IPS DF 19.7 (cell line): ENCODE results near the gene GJB1.
"Not testable (repeated sequence)": the region's sequence is repeated elsewhere in the genome, so short reads cannot be mapped to it uniquely, and the experiment has no call there.

ENCODE experiments used
- DNase-seq: peaks from one replicate; pipeline ENCODE4 v3.0.0-alpha.2; 2013; ENCODE audit warnings: low read depth, low spot score

GJB1 gene

DNA sequence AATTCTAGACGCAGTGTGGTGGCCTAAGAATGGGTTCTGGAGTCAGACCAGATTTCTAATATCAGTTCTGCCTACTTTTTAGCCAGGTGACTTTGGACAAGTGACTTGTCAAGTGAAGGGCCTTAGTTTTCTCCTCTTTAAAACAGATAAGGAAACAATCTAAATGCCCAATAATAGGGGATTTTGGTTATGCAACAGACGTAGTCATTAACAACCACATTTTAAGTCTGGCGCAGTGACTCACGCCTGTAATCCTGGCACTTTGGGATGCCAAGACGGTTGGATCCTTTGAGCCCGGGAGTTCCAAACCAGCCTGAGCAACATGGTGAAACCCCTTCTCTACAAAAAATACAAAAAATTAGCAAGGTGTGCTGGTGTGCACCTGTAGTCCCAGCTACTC is 33.0 kb downstream of the GJB1 start:
- DNase-seq, result no peak

DNA sequence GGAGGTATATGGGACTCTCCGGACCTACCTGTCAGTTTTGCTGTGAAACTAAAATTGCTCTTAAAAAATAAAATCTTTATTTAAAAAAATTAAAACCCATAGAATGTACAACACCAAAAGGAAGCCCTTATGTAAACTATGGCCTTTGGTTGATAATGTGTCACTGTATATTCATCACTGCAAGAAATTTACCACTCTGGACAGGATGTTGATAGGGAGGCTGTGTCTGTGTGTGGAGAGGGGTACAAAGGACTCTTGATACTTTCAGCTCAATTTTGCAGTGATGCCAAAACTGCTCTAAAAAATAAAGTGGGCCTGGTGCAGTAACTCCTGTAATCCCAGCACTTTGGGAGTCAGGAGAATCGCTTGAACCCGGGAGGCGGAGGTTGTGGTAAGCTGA is 33.8 kb downstream of the GJB1 start:
- DNase-seq, result no peak

DNA sequence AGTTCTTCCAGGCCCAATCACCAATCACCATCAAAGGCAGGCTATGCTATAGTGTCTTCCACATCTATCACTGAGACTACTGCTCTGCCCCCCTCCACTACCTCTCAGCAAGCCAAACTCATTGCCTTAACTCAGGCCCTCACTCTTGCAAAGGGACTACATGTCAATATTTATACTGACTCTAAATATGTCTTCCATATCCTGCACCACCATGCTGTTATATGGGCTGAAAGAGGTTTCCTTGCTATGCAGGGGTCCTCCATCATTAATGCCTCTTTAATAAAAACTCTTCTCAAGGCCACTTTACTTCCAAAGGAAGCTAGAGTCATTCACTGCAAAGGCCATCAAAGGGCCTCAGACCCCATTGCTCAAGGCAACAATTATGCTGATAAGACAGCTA is 45.6 kb downstream of the GJB1 start:
- not testable (repeated sequence) for DNase-seq

DNA sequence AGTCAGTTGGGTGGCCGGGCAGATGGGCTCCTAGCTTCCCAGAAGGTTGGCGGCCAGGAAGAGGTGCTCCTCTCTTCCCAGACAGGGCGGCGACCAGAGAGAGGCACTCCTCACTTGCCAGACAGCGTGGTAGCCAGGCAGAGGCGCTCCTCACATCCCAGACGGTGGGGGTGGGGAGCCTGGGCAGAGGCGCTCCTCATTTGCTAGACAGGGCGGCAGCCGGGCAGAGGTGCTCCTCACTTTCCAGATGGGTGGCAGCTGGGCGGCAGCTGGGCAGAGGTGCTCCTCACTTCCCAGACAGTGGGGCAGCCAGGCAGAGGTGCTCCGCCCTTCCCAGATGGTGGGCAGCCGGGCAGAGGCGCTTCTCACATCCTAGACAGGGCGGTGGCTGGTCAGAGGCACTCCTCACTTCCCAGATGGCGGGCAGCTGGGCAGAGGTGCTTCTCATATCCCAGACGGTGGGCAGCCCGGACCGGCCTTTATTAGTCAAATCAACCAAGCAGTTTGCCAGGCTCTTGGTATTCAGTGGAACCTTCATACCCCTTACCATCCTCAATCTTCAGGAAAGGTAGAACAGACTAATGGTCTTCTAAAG is 46.9 kb downstream of the GJB1 start:
- no peak for DNase-seq

DNA sequence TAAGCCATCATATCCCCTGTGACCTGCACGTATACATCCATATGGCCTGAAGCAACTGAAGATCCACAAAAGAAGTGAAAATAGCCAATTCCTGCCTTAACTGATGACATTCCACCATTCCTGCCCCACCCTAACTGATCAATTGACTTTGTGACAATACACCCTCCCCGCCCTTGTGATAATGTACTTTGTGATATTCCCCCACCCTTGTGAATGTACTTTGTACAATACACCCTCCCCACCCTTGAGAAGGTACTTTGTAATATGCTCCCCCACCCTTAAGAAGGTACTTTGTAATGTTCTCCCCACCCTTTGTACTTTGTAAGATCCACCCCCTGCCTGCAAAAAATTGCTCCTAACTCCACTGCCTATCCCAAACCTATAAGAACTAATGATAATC is 49.3 kb downstream of the GJB1 start:
- not testable (repeated sequence) for DNase-seq
